GM19328 (cell line): Measurements from ENCODE around the gene COG7.
"Not testable (repeated sequence)": the region's sequence is repeated elsewhere in the genome, so short reads cannot be mapped to it uniquely, and the experiment has no call there.

Source experiments
- ATAC-seq: cut with Tn5 transposase; IDR thresholded peaks from one replicate; pipeline ENCODE4 v1.9.1; 2021; ENCODE audit warnings: mild to moderate bottlenecking, moderate library complexity; ENCODE audit not compliant: unreplicated experiment

Gene COG7

GRCh38 chr16:23389201-23389600, 63.8 kb downstream of the COG7 start:
- ATAC-seq = no peak

- no peak for ATAC-seq
Measured at GRCh38 chr16:23388786-23389185, 64.2 kb downstream of the COG7 start.

DNA sequence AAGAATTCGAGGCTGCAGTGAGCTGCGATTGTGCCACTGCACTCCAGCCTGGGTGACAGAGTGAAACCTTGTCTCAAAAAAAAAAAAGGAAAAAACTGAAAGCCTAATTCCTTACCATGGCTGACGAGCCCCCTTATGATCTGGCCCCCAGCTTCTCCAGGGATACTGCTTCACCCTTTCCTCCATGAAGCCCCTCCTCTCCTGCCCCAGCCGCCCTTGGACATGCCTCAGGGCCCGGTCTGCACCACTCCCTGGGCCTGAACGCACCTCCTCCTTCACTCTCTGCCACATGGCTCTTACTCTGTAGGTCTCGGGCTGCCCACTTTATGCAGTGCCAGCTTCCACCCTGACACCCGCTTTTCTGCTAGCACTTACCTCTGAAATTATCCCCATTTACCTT, 65.3 kb downstream of the COG7 start:
- ATAC-seq = no peak

DNA sequence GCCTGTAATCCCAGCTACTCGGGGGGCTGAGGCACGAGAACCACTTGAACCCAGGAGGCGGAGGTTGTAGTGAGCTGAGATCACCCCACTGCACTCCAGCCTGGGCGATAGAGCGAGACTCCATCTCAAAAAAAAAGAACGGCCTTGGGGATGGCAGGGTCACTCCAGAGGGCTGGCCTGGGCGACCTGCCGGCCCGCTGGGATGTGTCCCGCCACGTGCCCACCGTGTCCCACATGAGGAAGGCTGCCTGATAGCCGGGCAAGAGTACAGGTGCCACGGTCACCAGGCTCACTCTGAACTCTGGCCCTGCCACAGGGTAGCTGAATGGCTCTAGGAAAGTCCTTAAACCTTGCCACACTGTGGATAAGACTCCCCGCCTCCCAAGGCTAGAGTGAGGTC, 67.5 kb downstream of the COG7 start:
- no peak for ATAC-seq

DNA sequence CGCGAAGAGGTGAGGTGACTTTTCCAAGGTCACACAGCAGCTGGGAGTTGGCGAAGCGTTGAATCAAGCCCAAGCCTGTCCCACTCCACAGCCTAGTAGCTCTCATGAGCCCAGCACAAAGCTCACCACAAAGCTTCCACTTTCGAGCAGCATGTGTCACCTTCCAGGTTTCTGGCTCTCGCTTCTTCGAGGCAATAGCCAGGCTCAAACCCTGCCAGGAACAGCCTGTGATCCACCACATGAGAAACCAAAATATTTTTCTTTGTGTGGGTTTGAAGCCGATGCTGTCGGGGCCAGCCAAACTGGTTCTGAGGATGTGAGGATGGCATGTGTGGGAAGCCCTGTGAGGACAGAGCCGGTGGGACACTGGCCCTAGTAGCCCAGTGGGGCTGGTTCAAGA, 68.1 kb downstream of the COG7 start:
- no peak for ATAC-seq

DNA sequence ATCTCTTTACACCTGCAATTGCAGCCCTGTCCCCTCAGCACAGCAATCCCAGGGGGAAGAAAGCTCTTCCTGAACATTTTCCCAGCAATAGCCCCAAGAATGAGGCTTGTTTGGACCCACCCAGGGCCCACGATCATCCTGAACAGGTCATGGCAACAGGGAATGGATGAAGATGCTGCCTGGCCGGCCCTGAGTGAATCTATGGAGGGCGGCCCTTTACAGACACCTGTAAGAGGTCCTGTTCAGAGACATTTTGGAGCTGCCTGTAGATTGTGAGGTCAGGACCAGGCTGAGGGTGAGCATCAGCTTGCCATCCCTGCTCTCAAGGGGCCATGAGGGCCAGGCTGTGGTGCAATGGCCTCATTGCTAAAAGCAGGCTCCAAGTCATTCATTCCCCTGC, 69.1 kb downstream of the COG7 start:
- no peak for ATAC-seq

DNA sequence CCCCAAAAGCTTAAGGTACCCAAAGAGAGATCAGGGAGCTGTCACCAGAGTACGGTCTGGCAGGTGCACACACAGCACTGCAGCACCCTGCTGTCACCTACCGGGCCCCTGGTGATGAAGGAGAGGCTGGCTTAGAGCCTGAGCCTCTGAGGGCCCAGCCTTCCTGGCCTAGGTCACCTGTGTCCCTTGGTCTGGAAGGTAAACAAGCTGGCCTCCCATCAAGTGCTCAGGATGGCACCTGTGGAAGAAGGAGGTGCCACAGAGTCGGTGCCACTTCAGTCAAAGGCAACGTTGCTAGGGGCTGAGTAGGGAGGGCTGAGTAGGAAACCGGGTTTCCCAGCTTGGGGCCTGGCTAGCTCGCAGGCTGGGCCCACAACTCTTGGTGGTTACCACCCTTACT, 70.7 kb downstream of the COG7 start:
- no peak for ATAC-seq

DNA sequence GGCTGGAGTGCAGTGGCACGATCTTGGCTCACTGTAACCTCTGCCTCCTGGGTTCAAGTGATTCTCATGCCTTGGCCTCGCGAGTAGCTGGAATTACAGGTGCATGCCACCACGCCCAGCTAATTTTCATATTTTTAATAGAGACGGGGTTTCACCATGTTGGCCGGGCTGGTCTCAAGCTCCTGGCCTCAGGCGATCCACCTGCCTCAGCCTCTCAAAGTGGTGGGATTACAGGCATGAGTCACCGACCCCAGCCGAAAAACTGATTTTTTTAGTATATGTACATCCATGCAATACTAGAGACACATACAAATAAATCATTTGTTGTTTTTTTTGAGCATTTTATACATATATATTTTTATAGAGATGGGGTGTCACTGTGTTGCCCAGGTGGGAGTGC, 71.3 kb downstream of the COG7 start:
- not testable (repeated sequence) for ATAC-seq

GRCh38 chr16:23380501-23380951, 72.5 kb downstream of the COG7 start:
- ATAC-seq = no peak

GRCh38 chr16:23379707-23380106, 73.3 kb downstream of the COG7 start:
- ATAC-seq = no peak

- no peak for ATAC-seq
Measured at GRCh38 chr16:23378921-23379320, 74.1 kb downstream of the COG7 start.

- no peak for ATAC-seq
Measured at GRCh38 chr16:23378256-23378655, 74.7 kb downstream of the COG7 start.

- no peak for ATAC-seq
Measured at GRCh38 chr16:23377071-23377931, 75.7 kb downstream of the COG7 start.

GRCh38 chr16:23375643-23376042, 77.3 kb downstream of the COG7 start:
- no peak for ATAC-seq

DNA sequence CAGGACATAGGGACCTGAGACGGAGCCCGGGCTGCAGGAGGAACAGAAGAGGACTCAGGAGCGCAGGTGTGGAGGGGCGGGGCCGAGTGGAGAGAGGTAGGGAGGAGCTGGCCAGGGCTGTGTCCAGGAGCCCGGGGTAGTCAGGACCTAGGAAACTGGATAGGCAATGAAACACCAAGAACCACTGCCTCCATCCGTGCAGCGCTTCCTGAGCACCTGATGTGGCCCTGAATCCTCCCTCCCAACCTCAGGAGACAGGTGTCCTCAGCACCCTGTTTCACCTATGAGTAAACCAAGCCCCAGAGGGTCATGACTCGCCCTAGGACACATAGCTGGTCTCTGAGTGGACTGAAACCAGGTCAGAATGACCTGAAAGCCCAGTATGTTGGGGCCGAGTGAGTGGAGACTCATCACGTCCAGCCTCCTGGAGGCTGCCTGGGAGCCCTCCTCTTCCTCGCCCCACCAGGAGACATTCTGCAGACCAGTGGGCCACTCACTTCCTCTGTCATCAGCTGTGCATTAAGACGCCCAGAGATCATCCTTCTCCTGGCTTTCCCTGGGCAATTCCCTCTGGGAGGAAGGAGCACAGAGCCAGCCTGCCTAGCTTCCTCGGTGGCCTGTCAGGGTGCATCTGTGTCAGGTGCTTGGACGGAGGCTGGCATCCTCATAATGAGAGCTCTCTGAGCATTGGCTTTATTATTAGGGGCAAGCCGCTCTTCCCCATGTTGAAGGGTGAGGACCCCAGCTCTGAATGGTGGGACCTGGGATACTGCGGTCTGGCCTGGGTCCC, 78.1 kb downstream of the COG7 start:
- no peak for ATAC-seq

- ATAC-seq = no peak
Measured at GRCh38 chr16:23373436-23374219, 79.4 kb downstream of the COG7 start.

DNA sequence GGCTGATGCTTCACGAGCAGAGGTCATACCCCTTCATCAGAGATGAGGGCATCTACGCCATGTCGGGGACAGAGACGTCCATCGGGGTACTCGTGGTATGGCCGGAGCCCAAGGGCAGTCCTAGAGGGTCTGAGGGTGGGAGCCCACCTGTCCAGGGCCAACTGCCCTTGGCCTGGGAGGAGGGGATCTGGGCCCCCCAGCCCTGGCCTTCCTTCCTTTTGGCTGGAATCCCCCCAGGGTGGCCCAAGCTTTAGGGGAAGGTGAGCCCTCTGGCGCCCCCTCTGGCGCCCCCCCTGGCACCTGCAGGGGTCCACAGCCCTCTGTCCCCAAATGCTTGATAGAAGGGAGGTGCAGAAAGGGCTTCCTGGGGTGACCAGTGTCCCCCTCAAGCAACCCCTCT, 81.6 kb downstream of the COG7 start:
- ATAC-seq = no peak

DNA sequence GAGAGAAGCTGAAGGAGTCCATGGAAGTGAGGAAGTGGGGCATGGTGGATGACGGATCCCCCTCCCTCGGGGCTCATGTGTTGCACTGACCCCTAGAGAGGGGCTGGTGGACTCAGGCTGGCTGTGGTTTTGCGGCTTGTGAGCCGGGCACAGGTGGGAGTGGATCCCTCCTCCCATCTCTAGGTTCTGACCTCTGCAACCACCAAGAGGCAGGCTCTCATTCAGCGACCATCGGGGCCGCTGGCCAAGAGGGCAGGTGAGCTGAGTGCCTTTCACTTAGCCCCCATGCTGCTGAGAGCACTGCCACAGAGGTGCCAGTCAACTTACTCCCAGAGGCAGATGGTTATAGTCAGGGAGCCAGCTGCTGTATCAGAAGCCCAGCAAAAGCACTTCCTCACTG, 83.6 kb downstream of the COG7 start:
- no peak for ATAC-seq

- no peak for ATAC-seq
Measured at GRCh38 chr16:23368469-23368868, 84.5 kb downstream of the COG7 start.

DNA sequence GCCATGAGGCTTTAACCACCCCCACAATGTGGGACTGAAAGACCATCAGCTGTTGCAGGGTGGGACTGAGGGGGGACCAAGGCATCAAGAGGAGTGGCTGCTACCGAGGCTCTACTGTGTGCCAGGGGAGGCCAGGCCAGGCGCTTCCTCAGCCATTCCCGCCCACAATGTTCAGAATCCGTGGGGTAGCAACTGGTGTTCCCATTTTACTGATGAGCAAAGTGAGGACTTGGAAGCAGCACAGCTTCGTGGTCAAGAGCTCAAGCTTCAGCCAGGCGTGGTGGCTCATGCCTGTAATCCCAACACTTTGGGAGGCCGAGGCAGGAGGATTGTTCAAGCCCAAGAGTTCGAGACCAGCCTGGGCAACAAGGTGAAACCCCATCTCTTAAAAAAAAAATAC, 85.0 kb downstream of the COG7 start:
- ATAC-seq = no peak

- no peak for ATAC-seq
Measured at GRCh38 chr16:23367564-23367963, 85.4 kb downstream of the COG7 start.
